ENCODE data around the gene EXOG.

GRCh38 chr3:38510631-38511030 is 14.5 kb downstream of the EXOG start:
- no peak for TF ChIP-seq CTCF (IDR thresholded peaks at IDR 0.05; ENCODE audit: poor library complexity)
- no peak for TF ChIP-seq EZH2 (IDR thresholded peaks at IDR 0.05; ENCODE audit: borderline replicate concordance)
- no peak for TF ChIP-seq EZH2phosphoT487 (IDR thresholded peaks at IDR 0.05; ENCODE audit: low read depth, severe bottlenecking, unreplicated experiment)
